Measurements from ENCODE around the gene NEUROD4.

NEUROD4 gene

GRCh38 chr12:54977155-54977554 is 42.6 kb upstream of the NEUROD4 start:
- Histone ChIP-seq H3K27ac (replicated peaks) (no peak overlapping the region), H3K27me3 (ENCODE audit: insufficient read depth, poor library complexity, severe bottlenecking) (no peaks in the 10 kb centered on the region), H3K4me3 (replicated peaks; ENCODE audit: insufficient read depth, low read length) (no peak overlapping the region)
- no peak for TF ChIP-seq CTCF (IDR thresholded peaks at IDR 0.05; ENCODE audit: insufficient read depth, low read length)
- TF ChIP-seq, protein P1, sequence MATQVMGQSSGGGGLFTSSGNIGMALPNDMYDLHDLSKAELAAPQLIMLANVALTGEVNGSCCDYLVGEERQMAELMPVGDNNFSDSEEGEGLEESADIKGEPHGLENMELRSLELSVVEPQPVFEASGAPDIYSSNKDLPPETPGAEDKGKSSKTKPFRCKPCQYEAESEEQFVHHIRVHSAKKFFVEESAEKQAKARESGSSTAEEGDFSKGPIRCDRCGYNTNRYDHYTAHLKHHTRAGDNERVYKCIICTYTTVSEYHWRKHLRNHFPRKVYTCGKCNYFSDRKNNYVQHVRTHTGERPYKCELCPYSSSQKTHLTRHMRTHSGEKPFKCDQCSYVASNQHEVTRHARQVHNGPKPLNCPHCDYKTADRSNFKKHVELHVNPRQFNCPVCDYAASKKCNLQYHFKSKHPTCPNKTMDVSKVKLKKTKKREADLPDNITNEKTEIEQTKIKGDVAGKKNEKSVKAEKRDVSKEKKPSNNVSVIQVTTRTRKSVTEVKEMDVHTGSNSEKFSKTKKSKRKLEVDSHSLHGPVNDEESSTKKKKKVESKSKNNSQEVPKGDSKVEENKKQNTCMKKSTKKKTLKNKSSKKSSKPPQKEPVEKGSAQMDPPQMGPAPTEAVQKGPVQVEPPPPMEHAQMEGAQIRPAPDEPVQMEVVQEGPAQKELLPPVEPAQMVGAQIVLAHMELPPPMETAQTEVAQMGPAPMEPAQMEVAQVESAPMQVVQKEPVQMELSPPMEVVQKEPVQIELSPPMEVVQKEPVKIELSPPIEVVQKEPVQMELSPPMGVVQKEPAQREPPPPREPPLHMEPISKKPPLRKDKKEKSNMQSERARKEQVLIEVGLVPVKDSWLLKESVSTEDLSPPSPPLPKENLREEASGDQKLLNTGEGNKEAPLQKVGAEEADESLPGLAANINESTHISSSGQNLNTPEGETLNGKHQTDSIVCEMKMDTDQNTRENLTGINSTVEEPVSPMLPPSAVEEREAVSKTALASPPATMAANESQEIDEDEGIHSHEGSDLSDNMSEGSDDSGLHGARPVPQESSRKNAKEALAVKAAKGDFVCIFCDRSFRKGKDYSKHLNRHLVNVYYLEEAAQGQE (IDR thresholded peaks at IDR 0.05; ENCODE audit: insufficient replicate concordance, low read depth), result no peak
- no peak for TF ChIP-seq POLR2AphosphoS5 (IDR thresholded peaks at IDR 0.05; ENCODE audit: low read depth)
- TF ChIP-seq GABPA (IDR thresholded peaks at IDR 0.05; ENCODE audit: low read depth), result no peak
- TF ChIP-seq SPI1 (IDR thresholded peaks at IDR 0.05; ENCODE audit: borderline replicate concordance, low read depth), result no peak
- no peak for DNase-seq (ENCODE audit: low read depth in 1 of 2, low spot score in 1 of 2)

DNA sequence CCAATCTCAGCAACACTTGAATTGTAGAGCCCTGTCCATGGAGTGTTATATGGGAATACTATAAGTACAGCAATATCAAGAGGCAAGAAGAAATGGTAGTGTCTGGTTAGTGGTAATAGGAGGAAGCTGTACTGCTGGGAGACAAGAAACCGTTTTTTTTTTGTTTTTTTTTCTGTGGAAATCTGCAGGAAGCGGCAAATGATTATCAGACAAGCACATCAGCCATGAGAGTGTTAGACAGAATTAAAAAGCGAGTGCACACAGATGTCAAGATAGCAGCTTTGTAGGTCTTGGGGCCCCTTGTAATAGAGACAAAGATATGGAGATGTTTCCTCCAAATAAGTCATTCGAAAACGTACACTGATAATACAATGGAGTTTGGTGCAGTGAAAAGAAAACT is 41.9 kb upstream of the NEUROD4 start:
- no peak overlapping the region for H3K4me3 ChIP-seq (replicated peaks; ENCODE audit: insufficient read depth, low read length)
- DNase-seq (ENCODE audit: low read depth in 1 of 2, low spot score in 1 of 2), result no peak
- H3K27ac ChIP-seq (replicated peaks), result no peak overlapping the region
- no peaks in the 10 kb centered on the region for H3K27me3 ChIP-seq (ENCODE audit: insufficient read depth, poor library complexity, severe bottlenecking)
- TF ChIP-seq CTCF (IDR thresholded peaks at IDR 0.05; ENCODE audit: insufficient read depth, low read length) (no peak), GABPA (IDR thresholded peaks at IDR 0.05; ENCODE audit: low read depth) (no peak), SPI1 (IDR thresholded peaks at IDR 0.05; ENCODE audit: borderline replicate concordance, low read depth) (no peak)
- TF ChIP-seq, protein P1 (IDR thresholded peaks at IDR 0.05; ENCODE audit: insufficient replicate concordance, low read depth), result no peak

GRCh38 chr12:54980341-54980740 is 39.4 kb upstream of the NEUROD4 start:
- TF ChIP-seq POLR2AphosphoS5 (IDR thresholded peaks at IDR 0.05; ENCODE audit: low read depth), result no peak
- TF ChIP-seq GABPA (IDR thresholded peaks at IDR 0.05; ENCODE audit: low read depth), result no peak
- no peak for TF ChIP-seq CTCF (IDR thresholded peaks at IDR 0.05; ENCODE audit: insufficient read depth, low read length)
- TF ChIP-seq, protein P1 (IDR thresholded peaks at IDR 0.05; ENCODE audit: insufficient replicate concordance, low read depth), result no peak
- TF ChIP-seq SPI1 (IDR thresholded peaks at IDR 0.05; ENCODE audit: borderline replicate concordance, low read depth), result no peak
- Histone ChIP-seq H3K27me3 (ENCODE audit: insufficient read depth, poor library complexity, severe bottlenecking) (no peaks in the 10 kb centered on the region), H3K4me3 (replicated peaks; ENCODE audit: insufficient read depth, low read length) (no peak overlapping the region), H3K27ac (replicated peaks) (no peak overlapping the region)
- DNase-seq (ENCODE audit: low read depth in 1 of 2, low spot score in 1 of 2), result no peak

Data from HL-60 (cell line).